Gastroesophageal sphincter (tissue), 3 donors: ENCODE data around the gene B3GNT9.

ENCODE experiments used
- EP300 ChIP-seq: sonication (generic); formaldehyde crosslinking; IDR thresholded peaks from one replicate; pipeline ENCODE4 v1.6.1; 2017; ENCODE audit warnings: antibody characterized with exemption, mild to moderate bottlenecking
- POLR2A ChIP-seq, 2 donors: fragments of 450-650 bp; IDR thresholded peaks; one replicate each; pipeline ENCODE4 v1.6.1; 2017; ENCODE audit warnings: antibody characterized with exemption in 2 of 2, mild to moderate bottlenecking in 2 of 2, moderate library complexity in 1 of 2
- POLR2AphosphoS5 ChIP-seq: sonication (generic); formaldehyde crosslinking; IDR thresholded peaks from one replicate; pipeline ENCODE4 v1.6.1; 2017; ENCODE audit warnings: antibody characterized with exemption
- TF ChIP-seq, protein P1 (sequence below), 4 experiments: fragments of 200-600 bp in 2 of 4; fragments of 450-650 bp in 2 of 4; sonication (generic) in 1 of 4; IDR thresholded peaks; one replicate each; pipeline ENCODE4 v1.5.1; 2017 to 2019; ENCODE audit warnings: antibody characterized with exemption in 4 of 4, mild to moderate bottlenecking in 2 of 4, moderate library complexity in 2 of 4

DNA sequence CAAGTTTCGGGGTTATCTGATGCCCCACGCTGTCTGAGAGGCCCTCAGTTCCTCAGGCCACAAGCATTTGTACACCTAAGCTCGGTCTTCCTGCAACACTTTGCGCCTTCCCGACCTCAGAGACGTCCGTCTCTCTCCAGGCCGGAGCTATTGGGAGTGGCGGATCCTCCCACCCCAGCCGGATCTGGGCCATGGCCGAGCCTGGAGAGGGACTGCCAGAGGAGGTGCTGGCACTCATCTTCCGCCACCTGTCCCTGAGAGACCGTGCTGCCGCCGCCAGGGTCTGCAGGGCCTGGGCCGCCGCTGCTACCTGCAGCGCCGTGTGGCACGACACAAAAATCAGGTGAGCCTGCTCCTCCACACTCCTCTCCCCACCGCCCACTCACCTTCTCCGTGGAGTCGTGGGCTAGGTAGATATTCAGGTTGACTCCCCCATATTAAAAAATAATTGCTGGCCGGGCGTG lies 10.8 kb upstream of the B3GNT9 start:
- TF ChIP-seq POLR2A (IDR thresholded peaks at IDR 0.05), result no peak
- no peak for TF ChIP-seq EP300
- TF ChIP-seq, protein P1, sequence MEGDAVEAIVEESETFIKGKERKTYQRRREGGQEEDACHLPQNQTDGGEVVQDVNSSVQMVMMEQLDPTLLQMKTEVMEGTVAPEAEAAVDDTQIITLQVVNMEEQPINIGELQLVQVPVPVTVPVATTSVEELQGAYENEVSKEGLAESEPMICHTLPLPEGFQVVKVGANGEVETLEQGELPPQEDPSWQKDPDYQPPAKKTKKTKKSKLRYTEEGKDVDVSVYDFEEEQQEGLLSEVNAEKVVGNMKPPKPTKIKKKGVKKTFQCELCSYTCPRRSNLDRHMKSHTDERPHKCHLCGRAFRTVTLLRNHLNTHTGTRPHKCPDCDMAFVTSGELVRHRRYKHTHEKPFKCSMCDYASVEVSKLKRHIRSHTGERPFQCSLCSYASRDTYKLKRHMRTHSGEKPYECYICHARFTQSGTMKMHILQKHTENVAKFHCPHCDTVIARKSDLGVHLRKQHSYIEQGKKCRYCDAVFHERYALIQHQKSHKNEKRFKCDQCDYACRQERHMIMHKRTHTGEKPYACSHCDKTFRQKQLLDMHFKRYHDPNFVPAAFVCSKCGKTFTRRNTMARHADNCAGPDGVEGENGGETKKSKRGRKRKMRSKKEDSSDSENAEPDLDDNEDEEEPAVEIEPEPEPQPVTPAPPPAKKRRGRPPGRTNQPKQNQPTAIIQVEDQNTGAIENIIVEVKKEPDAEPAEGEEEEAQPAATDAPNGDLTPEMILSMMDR (IDR thresholded peaks at IDR 0.05), result no peak
- no peak for TF ChIP-seq POLR2AphosphoS5
